ENCODE data around the gene ATRN. TPM values are rescaled to one million over a fixed set of nuclear protein-coding genes. Genes with fewer than 3 reads are reported as not detected.

Gene ATRN
- total and polyA plus RNA-seq, 2 donors (not counting 1 experiment from before 2014, with no cell fraction given), result 5.8 to 19.5 TPM

GRCh38 chr20:3486850-3487249 is 16.0 kb downstream of the ATRN start:
- H3K4me3 Mint-ChIP-seq, result no peak overlapping the region
- WGBS (ENCODE audit: insufficient coverage), result no CpG with 5 or more reads among the region's 1 CpG
- ChIA-PET CTCF (no interaction called here), POLR2A (no interaction called here)
- H3K27me3 ChIP-seq (replicated peaks in 1 of 4; ENCODE audit: control extremely low read depth in 1 of 4, control insufficient read depth in 3 of 4, insufficient read depth in 4 of 4, low read length in 3 of 4), result no peaks in the 10 kb centered on the region
- no peaks in the 10 kb centered on the region for H3K4me1 ChIP-seq (ENCODE audit: control insufficient read depth in 2 of 2, insufficient read depth in 2 of 2, low read length in 2 of 2)
- intact Hi-C loops (cut with micrococcal nuclease), result no loop called here
- H4K20me1 ChIP-seq (ENCODE audit: control insufficient read depth, insufficient read depth, low read length, poor library complexity, severe bottlenecking), result peaks cover 19% of the 10 kb centered on the region
- H3K4me2 ChIP-seq (replicated peaks; ENCODE audit: low read depth, low read length, poor library complexity, severe bottlenecking), result no peak overlapping the region
- H3K27ac ChIP-seq (ENCODE audit: low read length in 2 of 2), result no peak overlapping the region
- no peaks in the 10 kb centered on the region for H3K27me3 Mint-ChIP-seq
- no peak for TF ChIP-seq EZH2 (IDR thresholded peaks at IDR 0.05; ENCODE audit: borderline replicate concordance, insufficient read depth, low read depth, low read length, poor library complexity, severe bottlenecking)
- no peak for TF ChIP-seq CTCF (IDR thresholded peaks at IDR 0.05)
- H3K79me2 ChIP-seq (ENCODE audit: control insufficient read depth, insufficient read depth, low read length), result peaks cover 58% of the 10 kb centered on the region
- H3K36me3 ChIP-seq (replicated peaks in 1 of 2; ENCODE audit: control extremely low read depth in 1 of 2, control insufficient read depth in 1 of 2, extremely low read depth in 1 of 2, insufficient read depth in 2 of 2, low read length in 1 of 2), result no peaks in the 10 kb centered on the region
- no peak overlapping the region for H3K9ac ChIP-seq (ENCODE audit: low read length)
- DNase-seq, result no peak
- no peak overlapping the region for H3K4me3 ChIP-seq (ENCODE audit: control extremely low read depth in 1 of 5, extremely low read depth in 1 of 5, insufficient read depth in 1 of 5, low read depth in 2 of 5, low read length in 4 of 5)
- H2AFZ ChIP-seq (ENCODE audit: insufficient read depth, low read depth, low read length, poor library complexity, severe bottlenecking), result no peak overlapping the region
- H3K4me1 Mint-ChIP-seq, result peaks cover 6% of the 10 kb centered on the region
- no peak overlapping the region for H3K27ac Mint-ChIP-seq
- peaks cover 2 to 14% (median 4%) of the 10 kb centered on the region in 3 donors for H3K9me3 ChIP-seq (ENCODE audit: control extremely low read depth in 1 of 3, control insufficient read depth in 2 of 3, insufficient read depth in 1 of 3, low read length in 2 of 3)
- ATAC-seq (ENCODE audit: low read depth), result no peak
- no peaks in the 10 kb centered on the region for H3K9me3 Mint-ChIP-seq (ENCODE audit: insufficient read depth)

GRCh38 chr20:3492669-3493068 is 21.9 kb downstream of the ATRN start:
- Histone ChIP-seq H4K20me1 (ENCODE audit: control insufficient read depth, insufficient read depth, low read length, poor library complexity, severe bottlenecking) (peaks cover 22% of the 10 kb centered on the region), H3K27ac (ENCODE audit: low read length in 2 of 2) (no peak overlapping the region), H3K27me3 (replicated peaks in 1 of 4; ENCODE audit: control extremely low read depth in 1 of 4, control insufficient read depth in 3 of 4, insufficient read depth in 4 of 4, low read length in 3 of 4) (no peaks in the 10 kb centered on the region), H3K4me1 (ENCODE audit: control insufficient read depth in 2 of 2, insufficient read depth in 2 of 2, low read length in 2 of 2) (no peaks in the 10 kb centered on the region), H3K36me3 (replicated peaks in 1 of 2; ENCODE audit: control extremely low read depth in 1 of 2, control insufficient read depth in 1 of 2, extremely low read depth in 1 of 2, insufficient read depth in 2 of 2, low read length in 1 of 2) (peaks cover 0 to 1% of the 10 kb centered on the region in 2 experiments), H3K9me3 (ENCODE audit: control extremely low read depth in 1 of 3, control insufficient read depth in 2 of 3, insufficient read depth in 1 of 3, low read length in 2 of 3) (peaks cover 0 to 3% (median 1%) of the 10 kb centered on the region in 3 donors), H3K4me2 (replicated peaks; ENCODE audit: low read depth, low read length, poor library complexity, severe bottlenecking) (no peak overlapping the region), H3K4me3 (ENCODE audit: control extremely low read depth in 1 of 5, extremely low read depth in 1 of 5, insufficient read depth in 1 of 5, low read depth in 2 of 5, low read length in 4 of 5) (no peak overlapping the region), H3K9ac (ENCODE audit: low read length) (no peak overlapping the region), H2AFZ (ENCODE audit: insufficient read depth, low read depth, low read length, poor library complexity, severe bottlenecking) (no peak overlapping the region), H3K79me2 (ENCODE audit: control insufficient read depth, insufficient read depth, low read length) (peaks cover 59% of the 10 kb centered on the region)
- no peak for ATAC-seq (ENCODE audit: low read depth)
- intact Hi-C loops (cut with micrococcal nuclease), result no loop called here
- no CpG with 5 or more reads among the region's 11 CpGs for WGBS (ENCODE audit: insufficient coverage)
- DNase-seq, result no peak
- Mint-ChIP-seq H3K9me3 (ENCODE audit: insufficient read depth) (no peaks in the 10 kb centered on the region), H3K4me3 (no peak overlapping the region), H3K27ac (no peak overlapping the region), H3K4me1 (peaks cover 1% of the 10 kb centered on the region), H3K27me3 (no peaks in the 10 kb centered on the region)
- CTCF ChIA-PET, result no interaction called here
- no peak for TF ChIP-seq EZH2 (IDR thresholded peaks at IDR 0.05; ENCODE audit: borderline replicate concordance, insufficient read depth, low read depth, low read length, poor library complexity, severe bottlenecking)
- TF ChIP-seq CTCF (IDR thresholded peaks at IDR 0.05), result no peak
- POLR2A ChIA-PET, result no interaction called here

Data from B cell (primary cell).